HL-60 (cell line): ENCODE results near the gene FAAP24.

Experiments
- POLR2AphosphoS5 ChIP-seq: IDR thresholded peaks from 2 replicates; pipeline ENCODE4 v1.6.1; 2012; ENCODE audit warnings: low read depth
- SPI1 ChIP-seq: IDR thresholded peaks from 2 replicates; pipeline ENCODE4 v1.6.1; 2012; ENCODE audit warnings: low read depth, mild to moderate bottlenecking, borderline replicate concordance
- TF ChIP-seq, protein P1 (sequence below): IDR thresholded peaks from one replicate; pipeline ENCODE4 v1.5.1; 2011; ENCODE audit warnings: low read length, control low read depth, inconsistent platforms; ENCODE audit not compliant: insufficient read depth

DNA sequence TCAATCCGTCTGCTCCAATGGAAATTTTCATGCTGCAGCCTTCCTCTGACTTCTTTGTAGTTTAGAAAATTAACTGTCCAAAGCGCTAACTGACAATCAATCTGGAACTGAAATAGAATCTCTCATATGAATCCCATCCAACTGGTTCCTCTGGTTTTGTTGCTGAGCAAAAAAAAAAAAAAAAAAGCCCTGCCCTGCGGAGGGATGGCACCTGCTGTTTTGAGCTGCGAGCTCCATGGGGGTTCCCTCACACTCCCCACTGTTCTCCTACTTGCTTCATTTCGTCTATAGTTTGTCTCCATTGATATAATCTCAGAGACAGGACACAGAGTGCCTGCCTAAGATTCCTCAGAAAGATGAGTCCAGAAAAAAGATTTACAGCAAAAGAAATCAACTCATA, 33.4 kb downstream of the FAAP24 start:
- TF ChIP-seq, protein P1, sequence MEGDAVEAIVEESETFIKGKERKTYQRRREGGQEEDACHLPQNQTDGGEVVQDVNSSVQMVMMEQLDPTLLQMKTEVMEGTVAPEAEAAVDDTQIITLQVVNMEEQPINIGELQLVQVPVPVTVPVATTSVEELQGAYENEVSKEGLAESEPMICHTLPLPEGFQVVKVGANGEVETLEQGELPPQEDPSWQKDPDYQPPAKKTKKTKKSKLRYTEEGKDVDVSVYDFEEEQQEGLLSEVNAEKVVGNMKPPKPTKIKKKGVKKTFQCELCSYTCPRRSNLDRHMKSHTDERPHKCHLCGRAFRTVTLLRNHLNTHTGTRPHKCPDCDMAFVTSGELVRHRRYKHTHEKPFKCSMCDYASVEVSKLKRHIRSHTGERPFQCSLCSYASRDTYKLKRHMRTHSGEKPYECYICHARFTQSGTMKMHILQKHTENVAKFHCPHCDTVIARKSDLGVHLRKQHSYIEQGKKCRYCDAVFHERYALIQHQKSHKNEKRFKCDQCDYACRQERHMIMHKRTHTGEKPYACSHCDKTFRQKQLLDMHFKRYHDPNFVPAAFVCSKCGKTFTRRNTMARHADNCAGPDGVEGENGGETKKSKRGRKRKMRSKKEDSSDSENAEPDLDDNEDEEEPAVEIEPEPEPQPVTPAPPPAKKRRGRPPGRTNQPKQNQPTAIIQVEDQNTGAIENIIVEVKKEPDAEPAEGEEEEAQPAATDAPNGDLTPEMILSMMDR: no peak
- TF ChIP-seq POLR2AphosphoS5 (no peak), SPI1 (no peak)
